ENCODE measurements around the gene PRDM8. TPM values are rescaled to one million over a fixed set of nuclear protein-coding genes. Genes with fewer than 3 reads are reported as not detected.

The PRDM8 gene
- total RNA-seq, 3 donors from 2014 or later, result 1.2 to 7.0 (median 5.9) TPM

DNA sequence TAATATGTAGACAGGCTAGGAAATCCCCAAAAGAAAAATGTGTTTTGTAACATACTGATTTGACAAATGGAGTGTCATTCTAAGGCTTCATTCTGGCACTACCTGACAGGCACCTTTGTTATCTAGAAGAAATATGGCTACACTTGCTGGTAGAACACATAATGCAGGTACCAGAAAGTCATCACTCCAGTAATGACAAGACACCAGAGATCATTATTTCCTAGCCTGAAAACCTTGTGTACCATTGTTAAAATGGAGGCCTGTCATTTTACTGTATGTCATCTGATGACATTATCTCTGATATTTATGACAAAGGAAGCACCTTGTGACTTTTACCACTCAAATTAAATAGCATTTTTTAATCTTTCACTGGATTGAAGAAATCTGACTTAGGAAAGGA, 55.6 kb downstream of the PRDM8 start:
- Histone ChIP-seq H3K9me3 (no peaks in the 10 kb centered on the region), H3K36me3 (no peaks in the 10 kb centered on the region), H3K27ac (no peak overlapping the region), H3K27me3 (peaks cover 0 to 10% of the 10 kb centered on the region in 2 donors), H3K4me3 (no peak overlapping the region), H3K4me1 (no peaks in the 10 kb centered on the region)
- no peak for DNase-seq (ENCODE audit: low spot score in 2 of 2)
- TF ChIP-seq POLR2A (IDR thresholded peaks at IDR 0.05) (no peak), POLR2AphosphoS5 (IDR thresholded peaks at IDR 0.05) (no peak)
- TF ChIP-seq, protein P1, sequence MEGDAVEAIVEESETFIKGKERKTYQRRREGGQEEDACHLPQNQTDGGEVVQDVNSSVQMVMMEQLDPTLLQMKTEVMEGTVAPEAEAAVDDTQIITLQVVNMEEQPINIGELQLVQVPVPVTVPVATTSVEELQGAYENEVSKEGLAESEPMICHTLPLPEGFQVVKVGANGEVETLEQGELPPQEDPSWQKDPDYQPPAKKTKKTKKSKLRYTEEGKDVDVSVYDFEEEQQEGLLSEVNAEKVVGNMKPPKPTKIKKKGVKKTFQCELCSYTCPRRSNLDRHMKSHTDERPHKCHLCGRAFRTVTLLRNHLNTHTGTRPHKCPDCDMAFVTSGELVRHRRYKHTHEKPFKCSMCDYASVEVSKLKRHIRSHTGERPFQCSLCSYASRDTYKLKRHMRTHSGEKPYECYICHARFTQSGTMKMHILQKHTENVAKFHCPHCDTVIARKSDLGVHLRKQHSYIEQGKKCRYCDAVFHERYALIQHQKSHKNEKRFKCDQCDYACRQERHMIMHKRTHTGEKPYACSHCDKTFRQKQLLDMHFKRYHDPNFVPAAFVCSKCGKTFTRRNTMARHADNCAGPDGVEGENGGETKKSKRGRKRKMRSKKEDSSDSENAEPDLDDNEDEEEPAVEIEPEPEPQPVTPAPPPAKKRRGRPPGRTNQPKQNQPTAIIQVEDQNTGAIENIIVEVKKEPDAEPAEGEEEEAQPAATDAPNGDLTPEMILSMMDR (IDR thresholded peaks at IDR 0.05), result no peak
- intact Hi-C loops (cut with DNase I; ENCODE audit: low total_unique reads), result no loop called here

GRCh38 chr4:80253510-80253909, 56.2 kb downstream of the PRDM8 start:
- no peak for DNase-seq (ENCODE audit: low spot score in 2 of 2)
- Histone ChIP-seq H3K27ac (no peak overlapping the region), H3K4me3 (no peak overlapping the region), H3K27me3 (peaks cover 0 to 14% of the 10 kb centered on the region in 2 donors), H3K36me3 (no peaks in the 10 kb centered on the region), H3K4me1 (no peaks in the 10 kb centered on the region), H3K9me3 (no peaks in the 10 kb centered on the region)
- TF ChIP-seq, protein P1 (IDR thresholded peaks at IDR 0.05), result no peak
- TF ChIP-seq POLR2A (IDR thresholded peaks at IDR 0.05), result no peak
- no peak for TF ChIP-seq POLR2AphosphoS5 (IDR thresholded peaks at IDR 0.05)
- intact Hi-C loops (cut with DNase I; ENCODE audit: low total_unique reads), result no loop called here

Other genes starting within 250 kb of the PRDM8 start
- gene ANTXR2, start 124.3 kb upstream of the PRDM8 start, total RNA-seq, result 100 to 1,000 TPM in 1 of 3 donors, 10 to 100 TPM in 2; 55.1 to 229 (median 77.4) TPM
- not detected for gene FGF5, start 69.2 kb downstream of the PRDM8 start, total RNA-seq
- under 1 TPM in 2 of 3 donors, not detected in 1; under 0.01 to 0.15 TPM for gene CFAP299, start 138.2 kb downstream of the PRDM8 start, total RNA-seq

Data from breast epithelium (tissue), 4 donors.